ENCODE measurements around the gene TCF19.

GRCh38 chr6:31139599-31139998 lies 18.8 kb upstream of the TCF19 start:
- no peak for TF ChIP-seq CTCF (conservative IDR thresholded peaks at IDR 0.05; ENCODE audit: low read length)
- TF ChIP-seq EZH2phosphoT487 (IDR thresholded peaks at IDR 0.05; ENCODE audit: borderline replicate concordance, low read depth, low read length) = no peak

Measured in OCI-LY7 (cell line).